Neural cell (in vitro differentiated cells): Measurements from ENCODE around the gene REC114. TPM values are rescaled to one million over a fixed set of nuclear protein-coding genes. Genes with fewer than 3 reads are reported as not detected.

ENCODE experiments used
- H2AFZ ChIP-seq: fragments of 200-600, 300-800 bp; sonication (generic), shearing (Covaris generic); 2 replicates; pipeline ENCODE4 v1.6.0; 2014; ENCODE audit warnings: low read depth, mild to moderate bottlenecking, antibody characterized with exemption, low read length, moderate library complexity
- H3F3A ChIP-seq: fragments of 200-600 bp; shearing (Covaris generic); 2 replicates; pipeline ENCODE4 v1.6.1; 2016; ENCODE audit warnings: mild to moderate bottlenecking, moderate library complexity, mixed read lengths, antibody characterized with exemption, low read length; ENCODE audit not compliant: insufficient read depth, poor library complexity, severe bottlenecking
- H3K27ac ChIP-seq: fragments of 200-600, 300-800 bp; sonication (generic), shearing (Covaris generic); 2 replicates; pipeline ENCODE4 v1.5.1; 2014; ENCODE audit warnings: mild to moderate bottlenecking, low read length, moderate library complexity
- H3K27me3 ChIP-seq: fragments of 300-800, 200-600 bp; sonication (generic), shearing (Covaris generic); 2 replicates; pipeline ENCODE4 v1.6.0; 2014; ENCODE audit warnings: mild to moderate bottlenecking, low read depth, low read length, moderate library complexity; ENCODE audit not compliant: insufficient read depth
- H3K36me3 ChIP-seq: fragments of 300-800, 200-600 bp; sonication (generic), shearing (Covaris generic); 2 replicates; pipeline ENCODE4 v1.5.1; 2014; ENCODE audit warnings: mild to moderate bottlenecking, antibody characterized with exemption, low read length, moderate library complexity; ENCODE audit not compliant: insufficient read depth
- H3K4me2 ChIP-seq: fragments of 300-800, 200-600 bp; sonication (generic), shearing (Covaris generic); 2 replicates; pipeline ENCODE4 v1.6.0; 2014; ENCODE audit warnings: mild to moderate bottlenecking, low read length
- H3K4me3 ChIP-seq: fragments of 300-800, 200-600 bp; sonication (generic), shearing (Covaris generic); 2 replicates; pipeline ENCODE4 v1.5.1; 2014; ENCODE audit warnings: mild to moderate bottlenecking, low read length, moderate library complexity
- H3K79me2 ChIP-seq: fragments of 200-600 bp; shearing (Covaris generic); replicated peaks from 2 replicates; pipeline ENCODE4 v1.6.0; 2014; ENCODE audit warnings: mild to moderate bottlenecking, low read length, moderate library complexity; ENCODE audit not compliant: insufficient read depth
- H3K9ac ChIP-seq: fragments of 300-800, 200-600 bp; sonication (generic), shearing (Covaris generic); 2 replicates; pipeline ENCODE4 v1.6.1; 2016; ENCODE audit warnings: mild to moderate bottlenecking, low read length, mixed read lengths
- H3K9me2 ChIP-seq: fragments of 200-600 bp; shearing (Covaris generic); 2 replicates; pipeline ENCODE4 v1.6.1; 2016; ENCODE audit warnings: mild to moderate bottlenecking, low read length, mixed read lengths; ENCODE audit not compliant: insufficient read depth
- H3K9me3 ChIP-seq: fragments of 200-600, 300-800 bp; sonication (generic), shearing (Covaris generic); 2 replicates; pipeline ENCODE4 v1.6.1; 2016; ENCODE audit warnings: mild to moderate bottlenecking, mixed run types, low read length, moderate library complexity, mixed read lengths
- H4K20me1 ChIP-seq: fragments of 200-600 bp; shearing (Covaris generic); 2 replicates; pipeline ENCODE4 v1.6.1; 2016; ENCODE audit warnings: mild to moderate bottlenecking, mixed run types; ENCODE audit not compliant: insufficient read depth
- EZH2 ChIP-seq: fragments of 200-600, 300-800 bp; shearing (Covaris generic), sonication (generic); IDR thresholded peaks from 2 replicates; pipeline ENCODE4 v1.6.1; 2014; ENCODE audit warnings: antibody characterized with exemption, low read length, borderline replicate concordance, mild to moderate bottlenecking; ENCODE audit not compliant: insufficient read depth, poor library complexity, severe bottlenecking
- MXI1 ChIP-seq: fragments of 450-650 bp; conservative IDR thresholded peaks from 2 replicates; pipeline ENCODE4 v1.6.1; 2014; ENCODE audit warnings: antibody characterized with exemption, mild to moderate bottlenecking; ENCODE audit not compliant: poor library complexity, severe bottlenecking
- POLR2AphosphoS5 ChIP-seq: IDR thresholded peaks from 2 replicates; pipeline ENCODE4 v1.6.1; 2012
- SMC3 ChIP-seq: fragments of 450-650 bp; conservative IDR thresholded peaks from 2 replicates; pipeline ENCODE4 v1.6.1; 2014; ENCODE audit warnings: antibody characterized with exemption, mild to moderate bottlenecking, moderate library complexity; ENCODE audit not compliant: poor library complexity
- polyA plus RNA-seq: library from polyadenylated mRNA; depleted of rRNA; stranded (reverse); fragments of >200 nt; gene quantifications from 2 replicates; pipeline ENCODE4 v1.2.3, GENCODE V29; 2014
- TF ChIP-seq, protein P1 (sequence below): fragments of 450-650 bp; IDR thresholded peaks from 2 replicates; pipeline ENCODE4 v1.5.1; 2014; ENCODE audit warnings: antibody characterized with exemption, mild to moderate bottlenecking, moderate library complexity; ENCODE audit not compliant: poor library complexity, severe bottlenecking
- TF ChIP-seq, protein P2 (sequence below): IDR thresholded peaks from 2 replicates; pipeline ENCODE4 v1.6.1; 2012; ENCODE audit warnings: borderline replicate concordance

Gene REC114
- polyA plus RNA-seq, 1 donor from 2014 or later, result not detected

DNA sequence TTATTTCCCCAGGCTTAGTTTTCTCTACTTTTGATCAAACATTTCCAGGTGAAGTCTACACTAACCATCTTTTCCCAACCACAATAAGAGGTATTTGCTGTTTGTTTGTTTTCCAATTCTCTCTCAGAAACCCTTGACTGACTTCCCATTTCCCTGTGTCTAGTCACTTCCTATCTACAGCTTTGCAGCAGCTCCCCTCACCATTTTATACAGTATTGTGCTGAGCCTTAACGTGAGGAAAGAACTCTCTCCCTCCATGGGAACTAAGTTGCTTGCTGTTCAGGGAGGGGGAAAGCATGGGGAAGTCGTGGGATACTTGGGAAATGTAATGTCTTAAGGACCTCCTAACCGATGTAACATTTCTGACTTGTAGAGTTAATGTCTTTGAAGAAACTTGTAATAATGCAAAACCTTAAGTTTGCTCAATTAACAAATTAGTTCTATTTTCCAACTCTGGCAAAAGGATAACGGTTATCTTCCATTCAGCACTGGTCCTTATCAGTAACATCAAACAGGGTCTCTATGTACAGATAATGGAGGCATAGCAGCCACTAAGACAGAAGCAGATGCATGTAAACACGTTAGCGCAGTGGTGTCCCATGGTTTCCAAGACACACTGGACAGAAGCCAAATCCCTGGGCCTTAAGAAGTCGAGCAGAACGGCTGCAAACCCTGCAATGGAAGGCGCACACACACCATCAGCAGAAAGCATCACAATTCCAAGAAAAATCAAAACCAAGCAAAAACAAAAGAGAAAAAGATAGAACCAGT, 150.5 kb downstream of the REC114 start:
- no peak overlapping the region for H3K27ac ChIP-seq
- no peak overlapping the region for H3K4me2 ChIP-seq
- H3K79me2 ChIP-seq, result peaks cover 24% of the 10 kb centered on the region
- H3F3A ChIP-seq, result no peaks in the 10 kb centered on the region
- H3K9ac ChIP-seq, result no peak overlapping the region
- H3K4me3 ChIP-seq, result no peak overlapping the region
- H2AFZ ChIP-seq, result no peak overlapping the region
- no peaks in the 10 kb centered on the region for H3K9me2 ChIP-seq
- no peaks in the 10 kb centered on the region for H3K9me3 ChIP-seq
- no peaks in the 10 kb centered on the region for H4K20me1 ChIP-seq
- TF ChIP-seq, protein P1, sequence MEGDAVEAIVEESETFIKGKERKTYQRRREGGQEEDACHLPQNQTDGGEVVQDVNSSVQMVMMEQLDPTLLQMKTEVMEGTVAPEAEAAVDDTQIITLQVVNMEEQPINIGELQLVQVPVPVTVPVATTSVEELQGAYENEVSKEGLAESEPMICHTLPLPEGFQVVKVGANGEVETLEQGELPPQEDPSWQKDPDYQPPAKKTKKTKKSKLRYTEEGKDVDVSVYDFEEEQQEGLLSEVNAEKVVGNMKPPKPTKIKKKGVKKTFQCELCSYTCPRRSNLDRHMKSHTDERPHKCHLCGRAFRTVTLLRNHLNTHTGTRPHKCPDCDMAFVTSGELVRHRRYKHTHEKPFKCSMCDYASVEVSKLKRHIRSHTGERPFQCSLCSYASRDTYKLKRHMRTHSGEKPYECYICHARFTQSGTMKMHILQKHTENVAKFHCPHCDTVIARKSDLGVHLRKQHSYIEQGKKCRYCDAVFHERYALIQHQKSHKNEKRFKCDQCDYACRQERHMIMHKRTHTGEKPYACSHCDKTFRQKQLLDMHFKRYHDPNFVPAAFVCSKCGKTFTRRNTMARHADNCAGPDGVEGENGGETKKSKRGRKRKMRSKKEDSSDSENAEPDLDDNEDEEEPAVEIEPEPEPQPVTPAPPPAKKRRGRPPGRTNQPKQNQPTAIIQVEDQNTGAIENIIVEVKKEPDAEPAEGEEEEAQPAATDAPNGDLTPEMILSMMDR, result no peak
- TF ChIP-seq MXI1, result no peak
- TF ChIP-seq, protein P2, sequence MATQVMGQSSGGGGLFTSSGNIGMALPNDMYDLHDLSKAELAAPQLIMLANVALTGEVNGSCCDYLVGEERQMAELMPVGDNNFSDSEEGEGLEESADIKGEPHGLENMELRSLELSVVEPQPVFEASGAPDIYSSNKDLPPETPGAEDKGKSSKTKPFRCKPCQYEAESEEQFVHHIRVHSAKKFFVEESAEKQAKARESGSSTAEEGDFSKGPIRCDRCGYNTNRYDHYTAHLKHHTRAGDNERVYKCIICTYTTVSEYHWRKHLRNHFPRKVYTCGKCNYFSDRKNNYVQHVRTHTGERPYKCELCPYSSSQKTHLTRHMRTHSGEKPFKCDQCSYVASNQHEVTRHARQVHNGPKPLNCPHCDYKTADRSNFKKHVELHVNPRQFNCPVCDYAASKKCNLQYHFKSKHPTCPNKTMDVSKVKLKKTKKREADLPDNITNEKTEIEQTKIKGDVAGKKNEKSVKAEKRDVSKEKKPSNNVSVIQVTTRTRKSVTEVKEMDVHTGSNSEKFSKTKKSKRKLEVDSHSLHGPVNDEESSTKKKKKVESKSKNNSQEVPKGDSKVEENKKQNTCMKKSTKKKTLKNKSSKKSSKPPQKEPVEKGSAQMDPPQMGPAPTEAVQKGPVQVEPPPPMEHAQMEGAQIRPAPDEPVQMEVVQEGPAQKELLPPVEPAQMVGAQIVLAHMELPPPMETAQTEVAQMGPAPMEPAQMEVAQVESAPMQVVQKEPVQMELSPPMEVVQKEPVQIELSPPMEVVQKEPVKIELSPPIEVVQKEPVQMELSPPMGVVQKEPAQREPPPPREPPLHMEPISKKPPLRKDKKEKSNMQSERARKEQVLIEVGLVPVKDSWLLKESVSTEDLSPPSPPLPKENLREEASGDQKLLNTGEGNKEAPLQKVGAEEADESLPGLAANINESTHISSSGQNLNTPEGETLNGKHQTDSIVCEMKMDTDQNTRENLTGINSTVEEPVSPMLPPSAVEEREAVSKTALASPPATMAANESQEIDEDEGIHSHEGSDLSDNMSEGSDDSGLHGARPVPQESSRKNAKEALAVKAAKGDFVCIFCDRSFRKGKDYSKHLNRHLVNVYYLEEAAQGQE, result no peak
- no peak for TF ChIP-seq POLR2AphosphoS5
- no peak for TF ChIP-seq EZH2
- TF ChIP-seq SMC3, result no peak
- H3K27me3 ChIP-seq, result no peaks in the 10 kb centered on the region
- no peaks in the 10 kb centered on the region for H3K36me3 ChIP-seq

DNA sequence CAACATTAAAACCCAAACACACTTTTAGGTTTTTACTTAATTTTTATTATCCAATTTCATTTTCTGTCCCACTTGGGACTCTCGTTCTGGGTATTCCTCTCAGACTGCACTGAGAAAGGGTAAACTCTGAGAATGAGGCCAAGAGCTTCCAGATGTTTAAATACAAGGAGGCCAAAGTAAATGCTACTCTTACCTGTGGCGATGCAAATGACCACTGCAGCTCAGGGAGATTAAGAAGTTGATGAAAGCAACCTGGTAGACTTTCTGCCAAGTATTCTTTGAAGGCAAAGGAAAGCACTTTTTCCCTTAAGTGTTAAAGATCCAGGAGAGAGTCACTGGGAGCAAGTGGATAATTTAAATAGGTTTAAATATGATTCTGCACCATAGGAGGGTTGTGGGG, 151.1 kb downstream of the REC114 start:
- H3K9ac ChIP-seq, result no peak overlapping the region
- H3F3A ChIP-seq, result no peaks in the 10 kb centered on the region
- no peak overlapping the region for H3K4me3 ChIP-seq
- no peaks in the 10 kb centered on the region for H3K9me3 ChIP-seq
- no peaks in the 10 kb centered on the region for H3K9me2 ChIP-seq
- H4K20me1 ChIP-seq, result no peaks in the 10 kb centered on the region
- no peak for TF ChIP-seq EZH2
- H3K79me2 ChIP-seq, result peaks cover 25% of the 10 kb centered on the region
- no peak overlapping the region for H3K4me2 ChIP-seq
- no peaks in the 10 kb centered on the region for H3K27me3 ChIP-seq
- H3K27ac ChIP-seq, result no peak overlapping the region
- H2AFZ ChIP-seq, result no peak overlapping the region
- H3K36me3 ChIP-seq, result no peaks in the 10 kb centered on the region

DNA sequence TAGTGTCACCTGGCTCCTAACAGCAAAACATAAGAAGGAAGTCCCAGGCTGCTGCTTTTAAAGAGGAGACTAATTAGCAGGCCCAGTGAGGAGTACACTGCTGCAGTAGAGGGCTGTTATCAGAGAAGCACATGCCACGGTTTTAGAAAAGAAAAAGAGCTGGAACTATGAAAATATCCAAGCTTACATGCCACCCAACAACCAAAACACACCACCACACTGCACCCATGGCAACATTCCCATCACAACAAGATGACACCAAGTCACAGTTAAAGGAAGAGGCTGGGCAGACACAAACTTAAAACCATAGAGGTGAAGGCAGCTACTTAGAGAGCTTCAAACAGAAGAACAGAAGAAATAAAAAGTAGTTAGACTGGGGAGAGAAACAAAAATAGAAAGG, 153.2 kb downstream of the REC114 start:
- no peaks in the 10 kb centered on the region for H3K9me3 ChIP-seq
- no peak overlapping the region for H2AFZ ChIP-seq
- H3K27me3 ChIP-seq, result no peaks in the 10 kb centered on the region
- TF ChIP-seq EZH2, result no peak
- H3K4me3 ChIP-seq, result no peak overlapping the region
- no peaks in the 10 kb centered on the region for H3K36me3 ChIP-seq
- H3K9me2 ChIP-seq, result no peaks in the 10 kb centered on the region
- H3K4me2 ChIP-seq, result no peak overlapping the region
- H3K27ac ChIP-seq, result no peak overlapping the region
- H3F3A ChIP-seq, result no peaks in the 10 kb centered on the region
- H3K79me2 ChIP-seq, result peaks cover 33% of the 10 kb centered on the region
- no peaks in the 10 kb centered on the region for H4K20me1 ChIP-seq
- no peak overlapping the region for H3K9ac ChIP-seq
